Mesothelial cell of epicardium (in vitro differentiated cells): ENCODE measurements around the gene UGT1A1. TPM values are rescaled to one million over a fixed set of nuclear protein-coding genes. Genes with fewer than 3 reads are reported as not detected.
A peak's percentile ranks its signal among the peaks of the same experiment; 100 is the strongest.

Experiments
- DNase-seq, 2 experiments: peaks; one replicate each; pipeline ENCODE4 v3.0.0; 2021; ENCODE audit warnings: low spot score in 2 of 2; ENCODE audit not compliant: unreplicated experiment in 2 of 2
- H3K27ac Mint-ChIP-seq: 2 replicates; pipeline ENCODE4 v1.8.0; 2021; ENCODE audit warnings: mixed read lengths
- H3K27me3 Mint-ChIP-seq: 2 replicates; pipeline ENCODE4 v1.8.0; 2021; ENCODE audit warnings: low read depth, mixed read lengths
- H3K36me3 Mint-ChIP-seq: 2 replicates; pipeline ENCODE4 v1.8.0; 2021; ENCODE audit warnings: mixed read lengths
- H3K4me1 Mint-ChIP-seq: 2 replicates; pipeline ENCODE4 v1.8.0; 2021; ENCODE audit warnings: mixed read lengths
- H3K4me3 Mint-ChIP-seq: 2 replicates; pipeline ENCODE4 v1.8.0; 2021; ENCODE audit warnings: mild to moderate bottlenecking, moderate library complexity, mixed read lengths
- H3K9me3 Mint-ChIP-seq: 2 replicates; pipeline ENCODE4 v1.8.0; 2021; ENCODE audit warnings: mixed read lengths
- CTCF ChIP-seq: fragments of 200-600 bp; sonication (generic); IDR thresholded peaks from one replicate; pipeline ENCODE4 v1.5.0; 2021; ENCODE audit warnings: antibody characterized with exemption; ENCODE audit not compliant: unreplicated experiment
- total RNA-seq: library from RNA; stranded (reverse); gene quantifications from 3 replicates; pipeline ENCODE4 v1.2.1, GENCODE V29; 2021

UGT1A1 gene
- not detected in 3 replicates for total RNA-seq

DNA sequence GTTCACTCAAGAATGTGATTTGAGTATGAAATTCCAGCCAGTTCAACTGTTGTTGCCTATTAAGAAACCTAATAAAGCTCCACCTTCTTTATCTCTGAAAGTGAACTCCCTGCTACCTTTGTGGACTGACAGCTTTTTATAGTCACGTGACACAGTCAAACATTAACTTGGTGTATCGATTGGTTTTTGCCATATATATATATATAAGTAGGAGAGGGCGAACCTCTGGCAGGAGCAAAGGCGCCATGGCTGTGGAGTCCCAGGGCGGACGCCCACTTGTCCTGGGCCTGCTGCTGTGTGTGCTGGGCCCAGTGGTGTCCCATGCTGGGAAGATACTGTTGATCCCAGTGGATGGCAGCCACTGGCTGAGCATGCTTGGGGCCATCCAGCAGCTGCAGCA, at the start of gene UGT1A1:
TSS of gene UGT1A1 (plus strand) at position 228 of the 400 bp plus-strand sequence. CDS start at position 246, 18 bp downstream.
- no peak for DNase-seq
- Mint-ChIP-seq H3K36me3 (no peaks in the 10 kb centered on the region), H3K4me1 (no peaks in the 10 kb centered on the region), H3K27ac (no peak within 1 kb of the TSS), H3K4me3 (no peak within 1 kb of the TSS), H3K9me3 (no peaks in the 10 kb centered on the region), H3K27me3 (peaks cover 23% of the 10 kb centered on the region)
- TF ChIP-seq CTCF: no peak

- peak; percentile 78 to 89 for DNase-seq
These were observed 48.6 kb upstream of the UGT1A1 start for GRCh38 chr2:233711312-233712008.

DNA sequence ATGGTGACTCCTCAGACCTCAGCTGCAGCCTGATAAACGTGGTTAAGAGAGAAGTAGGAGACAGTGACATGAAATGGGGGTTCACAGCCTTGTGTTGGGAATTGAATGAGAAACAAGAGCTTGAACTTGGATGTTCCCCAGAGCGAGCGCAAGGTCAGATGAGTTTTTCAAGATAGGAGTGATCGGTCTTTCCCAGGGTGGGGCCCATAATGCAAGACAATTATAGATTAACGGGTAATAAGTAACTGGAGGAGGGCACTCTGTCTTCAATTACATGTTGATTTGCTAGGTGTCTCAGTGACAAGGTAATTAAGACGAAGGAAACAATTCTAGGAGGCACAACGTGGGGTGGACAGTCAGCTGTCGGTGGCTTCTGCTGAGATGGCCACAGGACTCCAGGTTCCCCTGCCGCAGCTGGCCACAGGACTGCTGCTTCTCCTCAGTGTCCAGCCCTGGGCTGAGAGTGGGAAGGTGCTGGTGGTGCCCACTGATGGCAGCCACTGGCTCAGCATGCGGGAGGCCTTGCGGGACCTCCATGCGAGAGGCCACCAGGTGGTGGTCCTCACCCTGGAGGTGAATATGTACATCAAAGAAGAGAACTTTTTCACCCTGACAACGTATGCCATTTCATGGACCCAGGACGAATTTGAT, 47.3 kb upstream of the UGT1A1 start, which contains the start of gene UGT1A5:
TSS of gene UGT1A5 (plus strand) at position 297 of the 651 bp plus-strand sequence. CDS start at position 382, 85 bp downstream.
- no peak for TF ChIP-seq CTCF
- Mint-ChIP-seq H3K9me3 (no peaks in the 10 kb centered on the region), H3K27me3 (peaks cover 37% of the 10 kb centered on the region), H3K36me3 (no peaks in the 10 kb centered on the region), H3K4me1 (no peaks in the 10 kb centered on the region), H3K4me3 (no peak within 1 kb of the TSS), H3K27ac (no peak within 1 kb of the TSS)
- no peak for DNase-seq

More at GRCh38 chr2:233711312-233712008, 48.6 kb upstream of the UGT1A1 start:
- Mint-ChIP-seq H3K36me3 (no peaks in the 10 kb centered on the region), H3K27me3 (peaks cover 36% of the 10 kb centered on the region), H3K4me1 (no peaks in the 10 kb centered on the region), H3K9me3 (no peaks in the 10 kb centered on the region), H3K27ac (no peak overlapping the region), H3K4me3 (no peak overlapping the region)
- TF ChIP-seq CTCF: peak; percentile 83

DNA sequence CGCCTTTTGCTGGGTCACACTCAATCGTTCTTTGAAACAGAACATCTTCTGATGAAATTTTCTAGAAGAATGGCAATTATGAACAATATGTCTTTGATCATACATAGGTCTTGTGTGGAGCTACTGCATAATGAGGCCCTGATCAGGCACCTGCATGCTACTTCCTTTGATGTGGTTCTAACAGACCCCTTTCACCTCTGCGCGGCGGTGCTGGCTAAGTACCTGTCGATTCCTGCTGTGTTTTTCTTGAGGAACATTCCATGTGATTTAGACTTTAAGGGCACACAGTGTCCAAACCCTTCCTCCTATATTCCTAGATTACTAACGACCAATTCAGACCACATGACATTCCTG, 46.8 kb upstream of the UGT1A1 start:
- H3K27ac Mint-ChIP-seq: no peak overlapping the region

DNA sequence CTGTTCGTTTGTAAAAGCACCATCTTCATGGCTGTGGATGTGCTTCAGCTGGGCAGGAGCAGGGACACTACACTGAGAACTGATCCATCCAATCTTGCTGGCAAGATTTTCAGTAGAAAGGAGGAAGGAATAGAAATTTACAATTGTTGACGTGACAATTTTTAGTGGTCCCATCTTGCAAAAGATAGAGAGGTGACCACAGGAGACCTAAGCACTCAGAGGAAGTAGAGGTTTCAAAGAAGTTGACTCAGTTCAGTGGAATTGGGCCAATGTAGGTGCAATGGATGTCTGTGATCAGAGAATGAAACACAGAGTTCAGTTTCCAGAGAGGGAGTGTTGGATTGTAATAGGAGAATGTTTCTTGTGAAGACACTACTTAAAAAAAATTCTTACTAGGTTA, 45.9 kb upstream of the UGT1A1 start:
- H3K4me3 Mint-ChIP-seq: no peak overlapping the region

More for the DNA sequence above, 46.8 kb upstream of the UGT1A1 start:
- TF ChIP-seq CTCF: no peak
- no peaks in the 10 kb centered on the region for H3K9me3 Mint-ChIP-seq
- H3K36me3 Mint-ChIP-seq: no peaks in the 10 kb centered on the region
- H3K4me1 Mint-ChIP-seq: no peaks in the 10 kb centered on the region
- no peak for DNase-seq
- H3K4me3 Mint-ChIP-seq: no peak overlapping the region
- peaks cover 39% of the 10 kb centered on the region for H3K27me3 Mint-ChIP-seq

More for the DNA sequence above, 45.9 kb upstream of the UGT1A1 start:
- Mint-ChIP-seq H3K27me3 (peaks cover 42% of the 10 kb centered on the region), H3K4me1 (no peaks in the 10 kb centered on the region), H3K27ac (no peak overlapping the region), H3K9me3 (no peaks in the 10 kb centered on the region), H3K36me3 (no peaks in the 10 kb centered on the region)
- DNase-seq: no peak
- no peak for TF ChIP-seq CTCF
